Coronary artery (tissue), 2 donors: ENCODE results near the gene PDE6H.

Experiments used
- DNase-seq: peaks from one replicate; pipeline ENCODE4 v3.0.0-alpha.2; 2017; ENCODE audit warnings: low spot score
- H3K27ac ChIP-seq, 2 donors: fragments of 200-600 bp; sonication (generic); one replicate each; pipeline ENCODE4 v1.5.1; 2016 to 2019
- H3K4me3 ChIP-seq: fragments of 200-600 bp; sonication (generic); 2 replicates; pipeline ENCODE4 v1.5.1; 2016; ENCODE audit warnings: mild to moderate bottlenecking, moderate library complexity
- CTCF ChIP-seq: fragments of 200-600 bp; sonication (generic); IDR thresholded peaks from one replicate; pipeline ENCODE4 v1.5.1; 2019; ENCODE audit warnings: antibody characterized with exemption

The PDE6H gene

GRCh38 chr12:15020156-15020555, 47.3 kb downstream of the PDE6H start:
- Histone ChIP-seq H3K27ac (no peak overlapping the region), H3K4me3 (no peak overlapping the region)
- TF ChIP-seq CTCF = no peak
- no peak for DNase-seq
